OCI-LY7 (cell line): ENCODE results near the gene PARP14.

Experiments used
- EZH2phosphoT487 ChIP-seq: fragments of 200-600 bp; sonication (generic); IDR thresholded peaks from 2 replicates; pipeline ENCODE4 v1.6.1; 2018; ENCODE audit warnings: low read depth, borderline replicate concordance, mild to moderate bottlenecking, mixed run types, antibody characterized with exemption, low read length, moderate library complexity, mixed read lengths
- TF ChIP-seq, protein P1 (sequence below): fragments of 200-600 bp; sonication (generic); conservative IDR thresholded peaks from 2 replicates; pipeline ENCODE4 v1.5.1; 2014; ENCODE audit warnings: mild to moderate bottlenecking, antibody characterized with exemption, low read length, moderate library complexity, mixed read lengths

GRCh38 chr3:122695927-122696561, 15.4 kb downstream of the PARP14 start:
- TF ChIP-seq, protein P1, sequence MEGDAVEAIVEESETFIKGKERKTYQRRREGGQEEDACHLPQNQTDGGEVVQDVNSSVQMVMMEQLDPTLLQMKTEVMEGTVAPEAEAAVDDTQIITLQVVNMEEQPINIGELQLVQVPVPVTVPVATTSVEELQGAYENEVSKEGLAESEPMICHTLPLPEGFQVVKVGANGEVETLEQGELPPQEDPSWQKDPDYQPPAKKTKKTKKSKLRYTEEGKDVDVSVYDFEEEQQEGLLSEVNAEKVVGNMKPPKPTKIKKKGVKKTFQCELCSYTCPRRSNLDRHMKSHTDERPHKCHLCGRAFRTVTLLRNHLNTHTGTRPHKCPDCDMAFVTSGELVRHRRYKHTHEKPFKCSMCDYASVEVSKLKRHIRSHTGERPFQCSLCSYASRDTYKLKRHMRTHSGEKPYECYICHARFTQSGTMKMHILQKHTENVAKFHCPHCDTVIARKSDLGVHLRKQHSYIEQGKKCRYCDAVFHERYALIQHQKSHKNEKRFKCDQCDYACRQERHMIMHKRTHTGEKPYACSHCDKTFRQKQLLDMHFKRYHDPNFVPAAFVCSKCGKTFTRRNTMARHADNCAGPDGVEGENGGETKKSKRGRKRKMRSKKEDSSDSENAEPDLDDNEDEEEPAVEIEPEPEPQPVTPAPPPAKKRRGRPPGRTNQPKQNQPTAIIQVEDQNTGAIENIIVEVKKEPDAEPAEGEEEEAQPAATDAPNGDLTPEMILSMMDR: no peak
- no peak for TF ChIP-seq EZH2phosphoT487
